OCI-LY7 (cell line): ENCODE measurements around the gene MAX.

Source experiments
- EZH2phosphoT487 ChIP-seq: fragments of 200-600 bp; sonication (generic); IDR thresholded peaks from 2 replicates; pipeline ENCODE4 v1.6.1; 2018; ENCODE audit warnings: low read depth, borderline replicate concordance, mild to moderate bottlenecking, mixed run types, antibody characterized with exemption, low read length, moderate library complexity, mixed read lengths
- TF ChIP-seq, protein P1 (sequence below): fragments of 200-600 bp; sonication (generic); conservative IDR thresholded peaks from 2 replicates; pipeline ENCODE4 v1.5.1; 2014; ENCODE audit warnings: mild to moderate bottlenecking, antibody characterized with exemption, low read length, moderate library complexity, mixed read lengths

GRCh38 chr14:65044596-65044959 is 57.7 kb downstream of the MAX start:
- TF ChIP-seq EZH2phosphoT487, result no peak
- TF ChIP-seq, protein P1, sequence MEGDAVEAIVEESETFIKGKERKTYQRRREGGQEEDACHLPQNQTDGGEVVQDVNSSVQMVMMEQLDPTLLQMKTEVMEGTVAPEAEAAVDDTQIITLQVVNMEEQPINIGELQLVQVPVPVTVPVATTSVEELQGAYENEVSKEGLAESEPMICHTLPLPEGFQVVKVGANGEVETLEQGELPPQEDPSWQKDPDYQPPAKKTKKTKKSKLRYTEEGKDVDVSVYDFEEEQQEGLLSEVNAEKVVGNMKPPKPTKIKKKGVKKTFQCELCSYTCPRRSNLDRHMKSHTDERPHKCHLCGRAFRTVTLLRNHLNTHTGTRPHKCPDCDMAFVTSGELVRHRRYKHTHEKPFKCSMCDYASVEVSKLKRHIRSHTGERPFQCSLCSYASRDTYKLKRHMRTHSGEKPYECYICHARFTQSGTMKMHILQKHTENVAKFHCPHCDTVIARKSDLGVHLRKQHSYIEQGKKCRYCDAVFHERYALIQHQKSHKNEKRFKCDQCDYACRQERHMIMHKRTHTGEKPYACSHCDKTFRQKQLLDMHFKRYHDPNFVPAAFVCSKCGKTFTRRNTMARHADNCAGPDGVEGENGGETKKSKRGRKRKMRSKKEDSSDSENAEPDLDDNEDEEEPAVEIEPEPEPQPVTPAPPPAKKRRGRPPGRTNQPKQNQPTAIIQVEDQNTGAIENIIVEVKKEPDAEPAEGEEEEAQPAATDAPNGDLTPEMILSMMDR, result no peak
